Suprapubic skin (tissue), 4 donors: ENCODE results near the gene CLEC14A.

Experiments used
- CTCF ChIP-seq, 2 donors: fragments of 200-600 bp in 1 of 2; fragments of 450-650 bp in 1 of 2; sonication (generic) in 1 of 2; IDR thresholded peaks; one replicate each; pipeline ENCODE4 v1.5.1; 2016 to 2019; ENCODE audit warnings: antibody characterized with exemption in 2 of 2, mild to moderate bottlenecking in 1 of 2, moderate library complexity in 1 of 2
- POLR2A ChIP-seq, 2 donors: fragments of 450-650 bp; IDR thresholded peaks; one replicate each; pipeline ENCODE4 v1.6.1; 2017; ENCODE audit warnings: antibody characterized with exemption in 2 of 2, mild to moderate bottlenecking in 2 of 2, moderate library complexity in 2 of 2
- POLR2AphosphoS5 ChIP-seq, 3 donors: sonication (generic); formaldehyde crosslinking; IDR thresholded peaks; one replicate each; pipeline ENCODE4 v1.6.1; 2017; ENCODE audit warnings: antibody characterized with exemption in 3 of 3

GRCh38 chr14:38208618-38209562 lies 47.0 kb downstream of the CLEC14A start:
- TF ChIP-seq CTCF (IDR thresholded peaks at IDR 0.05) (no peak), POLR2AphosphoS5 (IDR thresholded peaks at IDR 0.05) (no peak), POLR2A (IDR thresholded peaks at IDR 0.05) (no peak)
